GM18873 (cell line): Measurements from ENCODE around the gene VWF.

ENCODE experiments used
- ATAC-seq: cut with Tn5 transposase; IDR thresholded peaks from one replicate; pipeline ENCODE4 v1.9.1; 2021; ENCODE audit warnings: mild to moderate bottlenecking, moderate library complexity, moderate number of reproducible peaks; ENCODE audit not compliant: unreplicated experiment, low FRiP score

VWF gene

GRCh38 chr12:5923751-5924150 is 200.7 kb downstream of the VWF start:
- ATAC-seq = no peak

DNA sequence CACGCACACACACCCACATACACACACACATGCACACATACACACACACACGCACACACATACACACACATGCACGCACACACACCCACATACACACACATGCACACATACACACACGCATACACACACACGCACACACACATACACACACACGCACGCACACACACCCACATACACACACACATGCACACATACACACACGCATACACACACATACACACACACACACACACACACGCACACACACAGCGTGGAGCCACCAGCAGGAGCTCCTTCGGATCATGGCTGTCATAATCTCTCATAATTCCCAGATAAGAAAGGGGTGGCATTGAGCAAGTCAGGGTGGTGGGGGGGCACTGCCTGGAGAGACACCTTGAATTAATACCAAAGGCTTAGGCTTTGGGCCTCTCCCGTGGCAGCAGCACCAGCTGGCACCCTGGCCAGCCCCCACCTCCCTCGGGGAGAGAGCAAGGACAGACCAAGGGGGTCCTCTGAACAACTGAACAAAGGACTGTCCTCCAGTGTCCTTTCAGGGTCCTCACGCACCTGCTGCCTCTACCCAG is 201.3 kb downstream of the VWF start:
- ATAC-seq = no peak

- no peak for ATAC-seq
Observed at GRCh38 chr12:5921966-5922899, 202.2 kb downstream of the VWF start.

DNA sequence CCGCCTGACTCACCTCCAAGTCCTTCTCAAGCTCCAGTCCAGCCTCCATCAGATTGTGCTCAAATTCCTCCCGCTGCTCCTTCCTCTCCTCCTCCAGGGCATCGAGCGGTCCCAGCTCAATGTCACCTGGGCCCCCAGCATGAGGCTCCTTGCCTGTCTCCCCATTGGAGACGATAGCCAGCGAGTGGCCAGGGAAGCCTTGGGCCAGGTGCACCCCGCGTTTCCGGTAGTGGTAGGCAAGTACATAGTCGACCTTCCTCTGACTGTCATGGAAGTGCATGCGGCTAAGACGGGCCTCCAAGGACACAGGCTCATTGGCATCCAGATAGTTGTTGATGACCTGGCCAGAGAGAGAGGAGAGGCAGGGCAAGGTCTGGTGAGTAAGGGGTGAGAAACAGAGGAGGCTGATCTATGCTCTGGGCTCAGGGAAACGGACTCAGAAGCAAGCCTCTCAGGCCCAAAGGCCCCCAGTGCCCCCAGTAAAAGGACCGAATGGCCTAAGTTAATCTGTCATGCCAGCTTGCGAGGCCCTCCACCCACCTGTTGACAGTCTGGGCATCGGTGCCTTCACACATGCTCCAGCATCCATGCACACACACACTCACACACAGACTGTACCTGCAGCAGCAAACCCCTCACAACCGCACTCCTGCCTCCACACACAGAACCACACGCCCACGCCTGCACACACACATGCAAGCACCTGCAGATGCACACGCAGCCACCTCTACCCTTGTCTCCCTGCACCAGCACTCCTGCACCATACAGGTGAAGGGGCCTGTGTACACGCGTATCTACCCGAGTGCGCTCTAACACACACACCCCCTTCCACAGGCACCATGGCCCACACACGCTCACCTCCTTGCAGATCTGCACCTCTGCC is 203.2 kb downstream of the VWF start:
- no peak for ATAC-seq

DNA sequence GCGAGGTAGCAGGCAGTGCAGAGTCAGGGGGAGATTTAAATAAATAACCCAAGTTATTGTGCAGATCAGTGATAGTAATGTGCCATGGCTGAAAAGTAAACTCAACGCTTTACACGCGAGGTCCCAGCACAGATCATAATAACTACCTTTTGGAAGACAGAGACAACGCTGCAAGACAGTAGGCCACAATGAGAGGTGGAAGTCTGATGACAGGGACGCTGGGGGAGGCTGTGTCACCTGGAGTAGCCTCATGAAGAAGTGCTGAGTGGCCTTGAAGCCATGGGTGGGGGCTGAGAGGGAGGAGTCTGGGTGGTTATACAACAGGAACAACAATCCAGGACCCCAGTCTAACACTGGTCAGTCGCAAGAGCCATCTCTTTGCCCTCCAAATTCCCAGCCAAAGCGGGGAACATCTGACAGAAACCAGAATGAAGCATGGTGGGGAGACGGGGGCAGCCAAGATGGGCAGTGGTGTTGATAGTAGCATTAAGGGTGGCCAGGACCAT is 207.6 kb downstream of the VWF start:
- no peak for ATAC-seq

DNA sequence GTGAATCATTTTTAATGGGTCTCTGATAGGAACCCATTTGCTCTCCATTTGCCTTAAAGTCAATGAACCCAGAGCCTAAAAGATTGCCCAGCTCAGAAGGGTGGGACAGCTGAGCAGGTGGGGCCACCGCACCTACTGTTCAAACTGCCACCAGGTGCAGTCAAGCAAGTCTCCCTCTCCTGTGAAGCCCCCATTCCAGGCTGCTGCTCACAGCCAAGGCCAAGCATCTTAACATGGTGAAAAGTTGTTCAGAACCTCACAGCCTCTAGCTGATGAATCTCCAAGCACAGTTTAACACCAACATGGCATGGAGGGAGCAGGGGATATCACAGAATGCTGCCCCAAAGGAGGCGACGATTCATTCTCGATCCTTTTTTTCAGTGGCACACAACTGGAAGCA is 209.0 kb downstream of the VWF start:
- no peak for ATAC-seq

GRCh38 chr12:5914387-5915149 is 209.9 kb downstream of the VWF start:
- no peak for ATAC-seq

- no peak for ATAC-seq
Observed at GRCh38 chr12:5913387-5913786, 211.1 kb downstream of the VWF start.

DNA sequence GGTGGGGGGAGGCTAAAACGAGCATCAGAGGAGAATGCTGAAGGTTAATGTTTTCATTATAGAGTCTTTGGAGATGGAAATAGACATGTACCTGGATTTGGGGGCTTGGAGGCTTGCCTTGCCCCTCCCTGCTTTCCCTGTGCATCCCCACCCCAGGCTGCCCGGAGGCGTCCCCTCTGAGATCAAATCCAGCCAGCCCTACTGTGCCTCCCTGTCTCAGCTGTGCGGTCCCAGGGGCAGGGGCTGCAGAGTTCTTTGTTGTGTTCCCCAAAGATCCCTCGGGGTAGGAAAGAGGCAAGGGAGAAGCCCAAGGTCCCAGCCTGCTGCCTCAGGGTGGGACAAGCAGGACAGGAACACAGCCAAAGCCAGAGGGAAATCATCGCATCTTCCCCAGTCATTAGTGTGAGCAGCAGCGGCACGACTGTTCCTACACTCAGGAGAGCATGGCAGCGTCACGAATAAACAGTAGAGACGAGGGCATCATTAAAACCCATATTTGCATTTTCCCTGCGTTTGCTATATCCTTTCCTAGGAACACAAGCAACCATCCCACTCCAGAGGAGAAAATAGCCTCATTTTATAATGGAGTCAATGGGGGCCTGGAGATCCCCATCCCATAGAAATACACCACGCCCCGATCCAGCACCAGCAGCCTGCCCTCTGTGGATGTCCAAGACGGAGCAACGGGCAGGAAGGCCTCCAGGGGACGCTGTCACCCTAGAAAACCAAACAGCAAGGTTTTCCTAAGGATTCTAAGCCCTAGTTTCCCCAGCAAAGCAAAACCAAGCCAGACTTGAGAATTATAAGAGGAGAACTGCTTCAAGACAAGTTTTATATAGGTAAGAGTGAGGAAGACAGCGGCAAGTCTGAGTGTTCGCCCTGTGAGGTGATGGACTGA is 211.8 kb downstream of the VWF start:
- no peak for ATAC-seq

GRCh38 chr12:5912011-5912410 is 212.5 kb downstream of the VWF start:
- no peak for ATAC-seq

- no peak for ATAC-seq
Observed at GRCh38 chr12:5910790-5911548, 213.5 kb downstream of the VWF start.

DNA sequence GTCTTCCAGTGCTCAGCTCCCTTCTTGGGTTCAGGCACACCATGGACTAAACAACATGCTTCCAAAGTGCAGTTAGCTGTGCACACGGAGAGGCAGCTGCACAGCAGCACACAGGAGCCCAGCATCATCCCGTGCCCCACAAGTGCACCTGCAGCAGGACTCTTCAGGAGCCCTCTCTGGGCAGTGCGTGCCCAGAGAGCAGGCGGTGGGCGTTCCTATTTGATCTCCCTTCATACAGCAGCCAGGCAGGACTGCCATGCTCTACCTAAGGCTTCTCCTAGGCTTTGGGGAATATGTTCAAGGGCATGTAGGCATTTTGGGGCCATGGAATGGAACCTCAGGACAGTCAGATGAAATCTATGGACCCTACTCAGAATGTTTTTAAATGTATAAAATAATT is 214.9 kb downstream of the VWF start:
- ATAC-seq = no peak

DNA sequence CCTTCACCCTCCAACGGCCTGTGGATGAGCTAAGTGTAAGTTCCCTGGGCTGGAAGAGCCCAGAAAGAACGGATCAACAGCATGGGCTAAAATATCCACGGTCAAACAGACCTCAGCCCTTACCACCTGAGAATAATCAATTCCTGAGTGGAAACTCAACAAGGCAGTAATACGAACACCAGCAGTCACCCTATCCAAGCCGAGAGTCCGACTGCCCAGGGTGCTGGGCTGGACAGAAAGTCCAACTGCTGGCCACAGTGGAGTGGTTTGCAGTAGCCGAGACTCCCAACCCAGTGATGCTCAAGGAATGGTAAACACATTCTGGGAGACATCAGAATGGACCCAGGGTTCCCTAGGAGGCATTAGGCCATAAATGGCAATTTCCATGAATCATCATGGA is 216.2 kb downstream of the VWF start:
- ATAC-seq = no peak

- ATAC-seq = no peak
Observed at GRCh38 chr12:5907807-5908206, 216.7 kb downstream of the VWF start.

DNA sequence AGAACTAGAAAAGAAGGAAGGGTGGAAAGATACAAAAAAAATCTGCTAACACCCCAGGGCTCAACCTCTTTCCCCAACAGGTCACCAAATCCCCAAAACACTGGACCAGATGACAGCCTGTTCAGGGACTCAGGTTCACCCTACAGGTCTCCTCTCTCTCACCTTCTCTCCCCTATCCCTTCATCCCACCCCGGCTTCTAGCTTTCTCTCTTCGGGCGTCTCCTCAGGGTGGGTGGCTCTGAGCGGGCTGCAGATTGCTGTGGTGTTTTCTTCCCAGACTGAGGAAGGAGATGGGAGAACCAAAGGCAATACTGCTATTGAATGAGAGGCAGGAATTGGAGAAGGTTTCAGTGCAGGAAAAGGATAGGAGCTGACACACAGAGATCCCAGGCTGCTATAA is 218.7 kb downstream of the VWF start:
- ATAC-seq = no peak

DNA sequence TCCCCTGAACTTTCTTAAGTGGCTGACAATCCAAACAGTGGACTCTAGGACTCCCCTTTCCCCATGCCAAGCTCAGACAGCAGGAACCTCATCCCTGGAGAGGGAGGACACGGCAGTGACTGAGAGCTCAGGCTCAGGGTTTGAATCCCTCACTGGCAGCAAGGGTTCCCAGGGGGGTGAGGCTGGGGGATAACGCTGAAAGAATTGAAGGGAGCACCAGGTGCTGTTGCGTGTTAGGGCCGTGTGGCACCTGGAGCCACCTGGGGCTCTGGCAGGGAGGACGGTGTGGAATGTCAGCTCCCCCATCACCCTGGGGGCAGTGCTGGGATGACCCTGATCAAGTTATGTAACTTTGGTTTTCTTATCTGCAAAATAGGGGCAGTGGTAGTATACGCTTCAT is 219.5 kb downstream of the VWF start:
- ATAC-seq = no peak

GRCh38 chr12:5904441-5904840 is 220.0 kb downstream of the VWF start:
- ATAC-seq = no peak

GRCh38 chr12:5902736-5903135 is 221.7 kb downstream of the VWF start:
- no peak for ATAC-seq
